Pancreas (tissue), 10 donors: ENCODE measurements around the gene UBN1. TPM values are rescaled to one million over a fixed set of nuclear protein-coding genes. Genes with fewer than 3 reads are reported as not detected.

Source experiments
- ATAC-seq, 4 donors: fragments of 200-7000 bp; cut with Tn5 transposase; one replicate each; pipeline versions ENCODE4 v1.8.0 to v1.9.1; 2020; ENCODE audit warnings: mild to moderate bottlenecking in 4 of 4, moderate library complexity in 4 of 4
- DNase-seq, 6 donors: peaks; one replicate each; pipeline ENCODE4 v3.0.0-alpha.2; 2020
- FAIRE-seq: peaks from 2 replicates; lab custom pipeline; 2012; peaks lifted over from hg19 to GRCh38; lab: Jason Lieb, UNC
- H3K27ac ChIP-seq, 4 donors: fragments of 200-600 bp; sonication (generic); 1 replicate in 3 of 4; 2 replicates in 1 of 4; pipeline versions ENCODE4 v1.5.0 to v1.8.0; 2020
- H3K27me3 ChIP-seq, 4 donors: fragments of 200-600 bp; one replicate each; pipeline ENCODE4 v1.8.0; 2021
- H3K36me3 ChIP-seq, 3 donors: fragments of 200-600 bp; sonication (generic) in 1 of 3; one replicate each; pipeline versions ENCODE4 v1.5.0 to v1.8.0; 2020 to 2021
- H3K4me1 ChIP-seq, 3 donors: fragments of 200-600 bp; one replicate each; pipeline ENCODE4 v1.8.0; 2021
- H3K4me3 ChIP-seq, 4 donors: fragments of 200-600 bp; sonication (generic) in 2 of 4; one replicate each; pipeline versions ENCODE4 v1.5.0 to v1.8.0; 2020 to 2021
- H3K9me3 ChIP-seq, 4 donors: fragments of 200-600 bp; one replicate each; pipeline ENCODE4 v1.8.0; 2021
- CTCF ChIP-seq, 4 donors: fragments of 200-600 bp; sonication (generic) in 3 of 4; IDR thresholded peaks; one replicate each; pipeline versions ENCODE4 v1.5.0 to v1.8.0; 2021; ENCODE audit warnings: antibody characterized with exemption in 4 of 4
- WGBS, 2 donors: extraction: QIAGEN DNeasy Blood & Tissue Kit; methylation state at CpG; one replicate each; pipeline ENCODE4 v1.1.7; 2013; 5-methylcytosine and 5-hydroxymethylcytosine counted together
- intact Hi-C, 3 donors: fragments of 100-400 bp; cut with DNase I; formaldehyde crosslinking; loops; one replicate each; pipeline versions ENCODE4 v1.11.1 to v1.14.2; 2022
- polyA plus RNA-seq, 2 donors: library from polyadenylated mRNA; stranded (reverse); fragments of 200-250 nt; gene quantifications; one replicate each; pipeline ENCODE4 v1.2.3, GENCODE V29; 2013
- total RNA-seq, 6 donors: library from RNA; stranded (reverse); fragmentation: NEBNext Ultra II Directional in 4 of 6; extraction: Animal tissue kit (Norgen Biotek cat#: 25700) in 4 of 6; gene quantifications; one replicate each; pipeline versions ENCODE4 v1.2.1 to v1.2.4, GENCODE V29; 2021 to 2023
- donor health status: healthy with polysubstance abuse.
- donor health status: DM: no; HTN: no; CAD: no; lungs with moderate emphysema.
- donor health status: DM: no; HTN: no; CAD: no.
- donor health status: control.
- donor health status: control.
- donor health status: Bipolar disorder and iron deficiency.
- donor health status: DM: yes; HTN: yes; CAD: no.
- donor health status: DM: no; HTN: no; CAD: no.
- donor health status: DM: no; HTN: no; CAD: no.
- donor health status: DM: yes; HTN: yes; CAD: no.

The UBN1 gene
- total and polyA plus RNA-seq, 8 donors = 8.0 to 17.3 (median 10.9) TPM

GRCh38 chr16:4814542-4815173, 32.6 kb upstream of the UBN1 start:
- DNase-seq (peak in 1 of 6 donors; percentile 33), FAIRE-seq (no peak), ATAC-seq (no peak)
- Histone ChIP-seq H3K27me3 (no peaks in the 10 kb centered on the region), H3K27ac (no peak overlapping the region), H3K4me3 (no peak overlapping the region), H3K9me3 (no peaks in the 10 kb centered on the region), H3K4me1 (no peaks in the 10 kb centered on the region), H3K36me3 (peaks cover 4 to 57% (median 9%) of the 10 kb centered on the region in 3 donors)
- no peak for TF ChIP-seq CTCF (IDR thresholded peaks at IDR 0.05)
- intact Hi-C loops = no loop called here
- 84 to 86% methylated on average over 16 of the region's 16 CpGs for WGBS, 2 donors

GRCh38 chr16:4820652-4821051, 26.6 kb upstream of the UBN1 start:
- intact Hi-C loops = no loop called here

GRCh38 chr16:4825196-4825595, 22.1 kb upstream of the UBN1 start:
- FAIRE-seq (no peak), ATAC-seq (no peak), DNase-seq (no peak)
- 77 to 80% methylated on average over 8 of the region's 8 CpGs for WGBS, 2 donors
- no peaks in the 10 kb centered on the region for H3K27me3 ChIP-seq
- H3K4me3 ChIP-seq = no peak overlapping the region
- H3K36me3 ChIP-seq = peaks cover 3 to 70% (median 9%) of the 10 kb centered on the region in 3 donors
- TF ChIP-seq CTCF (IDR thresholded peaks at IDR 0.05) = no peak
- intact Hi-C loops = no loop called here
- no peaks in the 10 kb centered on the region for H3K4me1 ChIP-seq
- no peak overlapping the region for H3K27ac ChIP-seq
- no peaks in the 10 kb centered on the region for H3K9me3 ChIP-seq

More at GRCh38 chr16:4820652-4821051, 26.6 kb upstream of the UBN1 start:
- H3K27ac ChIP-seq = no peak overlapping the region
- no peak for FAIRE-seq
- TF ChIP-seq CTCF (IDR thresholded peaks at IDR 0.05) = no peak
- peaks cover 7 to 66% (median 13%) of the 10 kb centered on the region in 3 donors for H3K36me3 ChIP-seq
- no peak overlapping the region for H3K4me3 ChIP-seq
- ATAC-seq = no peak
- no peaks in the 10 kb centered on the region for H3K27me3 ChIP-seq
- DNase-seq = no peak
- no peaks in the 10 kb centered on the region for H3K9me3 ChIP-seq
- WGBS, 2 donors = 90 to 92% methylated on average over 6 of the region's 6 CpGs
- H3K4me1 ChIP-seq = no peaks in the 10 kb centered on the region

GRCh38 chr16:4826526-4826925, 20.8 kb upstream of the UBN1 start:
- Histone ChIP-seq H3K27me3 (no peaks in the 10 kb centered on the region), H3K4me1 (no peaks in the 10 kb centered on the region), H3K4me3 (no peak overlapping the region), H3K36me3 (peaks cover 3 to 70% (median 19%) of the 10 kb centered on the region in 3 donors), H3K9me3 (no peaks in the 10 kb centered on the region), H3K27ac (no peak overlapping the region)
- FAIRE-seq (no peak), ATAC-seq (peak in 1 of 4 donors; percentile 30), DNase-seq (no peak)
- TF ChIP-seq CTCF (IDR thresholded peaks at IDR 0.05) = no peak
- intact Hi-C loops = no loop called here
- WGBS, 2 donors = 94 to 95% methylated on average over 4 of the region's 4 CpGs

GRCh38 chr16:4826980-4827379, 20.3 kb upstream of the UBN1 start:
- Histone ChIP-seq H3K4me1 (no peaks in the 10 kb centered on the region), H3K9me3 (no peaks in the 10 kb centered on the region), H3K27ac (no peak overlapping the region), H3K27me3 (no peaks in the 10 kb centered on the region), H3K4me3 (no peak overlapping the region), H3K36me3 (peaks cover 3 to 70% (median 23%) of the 10 kb centered on the region in 3 donors)
- no peak for TF ChIP-seq CTCF (IDR thresholded peaks at IDR 0.05)
- FAIRE-seq (no peak), DNase-seq (peak in 1 of 6 donors; percentile 35), ATAC-seq (peak; percentile 64 to 80 (median 74))
- WGBS, 2 donors = 45 to 56% methylated on average over 10 of the region's 10 CpGs
- intact Hi-C loops = no loop called here
